Lung (tissue), 12 donors: Measurements from ENCODE around the gene LRRC45. TPM values are rescaled to one million over a fixed set of nuclear protein-coding genes. Genes with fewer than 3 reads are reported as not detected.

Source experiments
- ATAC-seq: fragments of 200-7000 bp; cut with Tn5 transposase; one replicate; pipeline ENCODE4 v1.9.1; 2020; ENCODE audit warnings: moderate number of reproducible peaks; ENCODE audit not compliant: insufficient read depth, low FRiP score
- DNase-seq, 3 donors: peaks; one replicate each; pipeline ENCODE4 v3.0.0-alpha.2; 2013 to 2017
- H3K27ac ChIP-seq, 2 donors: one replicate each; pipeline ENCODE4 v1.5.1; 2013; ENCODE audit warnings: mild to moderate bottlenecking in 2 of 2, moderate library complexity in 2 of 2, control low read depth in 1 of 2, inconsistent platforms in 1 of 2, low read depth in 1 of 2, low read length in 1 of 2
- H3K27me3 ChIP-seq, 3 donors: one replicate each; pipeline ENCODE4 v1.5.1; 2013; ENCODE audit warnings: low read length in 2 of 3; ENCODE audit not compliant: control insufficient read depth in 3 of 3, insufficient read depth in 3 of 3
- H3K36me3 ChIP-seq, 4 donors: one replicate each; pipeline ENCODE4 v1.5.1; 2013; ENCODE audit warnings: low read length in 4 of 4, mild to moderate bottlenecking in 1 of 4, moderate library complexity in 1 of 4; ENCODE audit not compliant: control insufficient read depth in 4 of 4, insufficient read depth in 4 of 4
- H3K4me1 ChIP-seq, 5 donors: one replicate each; pipeline ENCODE4 v1.5.1; 2013; ENCODE audit warnings: low read length in 5 of 5, mild to moderate bottlenecking in 2 of 5, moderate library complexity in 1 of 5; ENCODE audit not compliant: control insufficient read depth in 5 of 5, insufficient read depth in 5 of 5
- H3K4me3 ChIP-seq: one replicate; pipeline ENCODE4 v1.5.1; 2013; ENCODE audit warnings: mild to moderate bottlenecking, control low read depth, moderate library complexity
- H3K9ac ChIP-seq, 2 donors: one replicate each; pipeline ENCODE4 v1.5.1; 2013; ENCODE audit warnings: low read length in 2 of 2, control low read depth in 1 of 2; ENCODE audit not compliant: insufficient read depth in 1 of 2
- H3K9me3 ChIP-seq, 4 donors: one replicate each; pipeline ENCODE4 v1.5.1; 2013; ENCODE audit warnings: low read length in 3 of 4, mild to moderate bottlenecking in 1 of 4, moderate library complexity in 1 of 4; ENCODE audit not compliant: control insufficient read depth in 4 of 4, insufficient read depth in 3 of 4
- CTCF ChIP-seq: IDR thresholded peaks from 2 replicates; pipeline ENCODE4 v1.5.1; 2012; ENCODE audit warnings: mild to moderate bottlenecking; ENCODE audit errors: control extremely low read depth, extremely low read depth
- WGBS, 2 donors: extraction: QIAGEN DNeasy Blood & Tissue Kit; methylation state at CpG; one replicate each; pipeline ENCODE4 v1.1.7; 2013; 5-methylcytosine and 5-hydroxymethylcytosine counted together
- polyA plus RNA-seq, 2 donors: library from polyadenylated mRNA; stranded (reverse); fragments of 200-250 nt; gene quantifications; one replicate each; pipeline ENCODE4 v1.2.1, GENCODE V29; 2013
- total RNA-seq, 2 donors: library from RNA; depleted of rRNA in 1 of 2; stranded (reverse); fragments of >200 nt in 1 of 2; gene quantifications; one replicate each; pipeline ENCODE4 v1.2.1, GENCODE V29; 2014 to 2021
- donor health status: control.
- donor health status: control.
- donor health status: Bipolar disorder and iron deficiency.
- donor health status: healthy.
- donor health status: DM: yes; HTN: yes; CAD: no.

The LRRC45 gene
- total and polyA plus RNA-seq, 4 donors, result 12.1 to 26.6 (median 16.5) TPM

GRCh38 chr17:82004517-82005455 lies 18.3 kb upstream of the LRRC45 start:
- Histone ChIP-seq H3K36me3 (peaks cover 0 to 8% (median 0%) of the 10 kb centered on the region in 4 donors), H3K9ac (no peak overlapping the region), H3K9me3 (no peaks in the 10 kb centered on the region), H3K27me3 (no peaks in the 10 kb centered on the region), H3K4me1 (peaks cover 3 to 36% (median 8%) of the 10 kb centered on the region in 5 donors), H3K27ac (no peak overlapping the region), H3K4me3 (no peak overlapping the region)
- TF ChIP-seq CTCF, result no peak
- ATAC-seq (no peak), DNase-seq (no peak)
- WGBS, 2 donors, result 85 to 89% methylated on average over 40 to 41 of the region's 41 CpGs

GRCh38 chr17:82005701-82006348 lies 17.3 kb upstream of the LRRC45 start:
- Histone ChIP-seq H3K4me3 (no peak overlapping the region), H3K9me3 (no peaks in the 10 kb centered on the region), H3K27me3 (no peaks in the 10 kb centered on the region), H3K9ac (no peak overlapping the region), H3K36me3 (peaks cover 0 to 11% (median 0%) of the 10 kb centered on the region in 4 donors), H3K27ac (no peak overlapping the region), H3K4me1 (peaks cover 3 to 26% (median 8%) of the 10 kb centered on the region in 5 donors)
- TF ChIP-seq CTCF, result no peak
- DNase-seq (no peak), ATAC-seq (no peak)
- WGBS, 2 donors, result 86 to 88% methylated on average over 30 of the region's 30 CpGs

GRCh38 chr17:82006468-82007227 lies 16.5 kb upstream of the LRRC45 start:
- DNase-seq (peak; percentile 64 to 72 (median 66)), ATAC-seq (no peak)
- no peaks in the 10 kb centered on the region for H3K27me3 ChIP-seq
- no peak overlapping the region for H3K27ac ChIP-seq
- WGBS, 2 donors, result 80 to 93% methylated on average over 19 to 24 of the region's 24 CpGs
- no peak overlapping the region for H3K4me3 ChIP-seq
- peaks cover 3 to 20% (median 8%) of the 10 kb centered on the region in 5 donors for H3K4me1 ChIP-seq
- H3K9ac ChIP-seq, result no peak overlapping the region
- peaks cover 0 to 17% (median 0%) of the 10 kb centered on the region in 4 donors for H3K36me3 ChIP-seq
- H3K9me3 ChIP-seq, result no peaks in the 10 kb centered on the region
- no peak for TF ChIP-seq CTCF
